Mucosa of descending colon (tissue), 3 donors: Measurements from ENCODE around the gene THBS3. TPM values are rescaled to one million over a fixed set of nuclear protein-coding genes. Genes with fewer than 3 reads are reported as not detected.
A peak's percentile ranks its signal among the peaks of the same experiment; 100 is the strongest.
"Not testable (repeated sequence)": the region's sequence is repeated elsewhere in the genome, so short reads cannot be mapped to it uniquely, and the experiment has no call there.

Experiments used
- ATAC-seq: fragments of 200-7000 bp; cut with Tn5 transposase; one replicate; pipeline ENCODE4 v1.9.1; 2020; ENCODE audit warnings: mild to moderate bottlenecking, moderate library complexity
- DNase-seq, 3 donors: peaks; one replicate each; pipeline ENCODE4 v3.0.0-alpha.2; 2020
- H3K36me3 ChIP-seq: fragments of 200-600 bp; one replicate; pipeline ENCODE4 v1.8.0; 2021; ENCODE audit warnings: low read depth, mild to moderate bottlenecking
- H3K4me1 ChIP-seq: fragments of 200-600 bp; one replicate; pipeline ENCODE4 v1.8.0; 2021; ENCODE audit warnings: low read depth, mild to moderate bottlenecking
- H3K4me3 ChIP-seq: fragments of 200-600 bp; one replicate; pipeline ENCODE4 v1.8.0; 2021; ENCODE audit warnings: mild to moderate bottlenecking
- H3K9me3 ChIP-seq: fragments of 200-600 bp; one replicate; pipeline ENCODE4 v1.8.0; 2021; ENCODE audit warnings: mild to moderate bottlenecking
- intact Hi-C, 2 donors: fragments of 100-400 bp; cut with DNase I in 1 of 2; cut with micrococcal nuclease in 1 of 2; formaldehyde crosslinking; loops; one replicate each; pipeline versions ENCODE4 v1.11.0 to v1.11.1; 2022; cut with DNase I, micrococcal nuclease
- total RNA-seq, 3 donors: library from RNA; stranded (reverse); fragmentation: NEBNext Ultra II Directional in 2 of 3; extraction: Animal tissue kit (Norgen Biotek cat#: 25700) in 2 of 3; gene quantifications; one replicate each; pipeline versions ENCODE4 v1.2.1 to v1.2.4, GENCODE V29; 2021 to 2023
- TF ChIP-seq, protein P1 (sequence below): fragments of 200-600 bp; IDR thresholded peaks from one replicate; pipeline ENCODE4 v1.8.0; 2022; ENCODE audit warnings: antibody characterized with exemption, mild to moderate bottlenecking
- donor health status: DM: no; HTN: no; CAD: no; lungs with moderate emphysema.
- donor health status: DM: no; HTN: no; CAD: no.
- donor health status: DM: no; HTN: yes; CAD: no.

THBS3 gene
- total RNA-seq, 3 donors from 2014 or later, result 22.4 to 35.9 (median 33.9) TPM

DNA sequence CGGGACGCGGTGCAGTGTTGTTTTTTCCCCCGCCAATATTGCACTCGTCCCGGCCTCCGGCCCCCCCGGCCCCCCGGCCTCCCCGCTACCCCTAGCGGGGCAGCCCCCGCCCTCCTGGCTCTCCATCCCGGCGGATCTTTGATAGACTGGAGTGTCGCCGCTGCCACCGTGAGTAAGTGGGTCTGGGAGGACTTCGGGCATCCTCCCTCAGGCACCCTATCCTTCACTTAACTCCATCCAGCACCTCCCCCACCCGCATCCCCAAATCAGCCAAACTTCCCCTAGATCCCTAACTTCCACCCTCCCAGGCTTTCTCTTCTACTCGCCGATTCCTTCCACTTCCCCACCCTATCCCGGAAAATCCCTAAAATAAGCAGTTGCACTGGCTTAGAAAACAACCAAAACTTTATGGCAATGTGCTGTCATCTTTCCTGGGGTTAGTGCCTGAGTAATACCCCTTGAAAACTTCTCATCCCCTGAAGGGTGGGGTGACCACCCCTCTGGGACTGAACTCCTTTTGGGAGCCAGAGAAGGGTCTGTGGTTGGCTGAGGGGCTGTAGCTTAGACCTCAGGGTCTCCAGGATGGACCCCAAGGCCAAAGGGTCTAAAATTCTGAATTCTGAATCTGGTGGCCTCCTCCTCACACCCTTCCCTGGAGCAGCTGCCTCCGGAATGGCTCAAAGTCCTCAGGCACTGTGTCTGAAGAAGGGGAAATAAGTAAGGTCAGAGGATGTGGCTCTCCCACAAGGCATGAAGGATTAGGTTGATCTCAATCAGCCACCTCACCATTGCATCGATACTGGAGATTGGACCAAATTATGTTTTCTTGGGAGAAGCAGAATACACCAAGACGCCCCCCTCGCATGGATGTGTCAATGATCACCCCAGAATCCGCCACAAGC, 12.2 kb downstream of the THBS3 start:
- Histone ChIP-seq H3K4me1 (peaks cover 15% of the 10 kb centered on the region), H3K36me3 (no peaks in the 10 kb centered on the region), H3K4me3 (no peak overlapping the region), H3K9me3 (no peaks in the 10 kb centered on the region)
- intact Hi-C loops, result no loop called here
- ATAC-seq (no peak), DNase-seq (peak in 2 of 3 donors; percentile 33 to 65)
- TF ChIP-seq, protein P1, sequence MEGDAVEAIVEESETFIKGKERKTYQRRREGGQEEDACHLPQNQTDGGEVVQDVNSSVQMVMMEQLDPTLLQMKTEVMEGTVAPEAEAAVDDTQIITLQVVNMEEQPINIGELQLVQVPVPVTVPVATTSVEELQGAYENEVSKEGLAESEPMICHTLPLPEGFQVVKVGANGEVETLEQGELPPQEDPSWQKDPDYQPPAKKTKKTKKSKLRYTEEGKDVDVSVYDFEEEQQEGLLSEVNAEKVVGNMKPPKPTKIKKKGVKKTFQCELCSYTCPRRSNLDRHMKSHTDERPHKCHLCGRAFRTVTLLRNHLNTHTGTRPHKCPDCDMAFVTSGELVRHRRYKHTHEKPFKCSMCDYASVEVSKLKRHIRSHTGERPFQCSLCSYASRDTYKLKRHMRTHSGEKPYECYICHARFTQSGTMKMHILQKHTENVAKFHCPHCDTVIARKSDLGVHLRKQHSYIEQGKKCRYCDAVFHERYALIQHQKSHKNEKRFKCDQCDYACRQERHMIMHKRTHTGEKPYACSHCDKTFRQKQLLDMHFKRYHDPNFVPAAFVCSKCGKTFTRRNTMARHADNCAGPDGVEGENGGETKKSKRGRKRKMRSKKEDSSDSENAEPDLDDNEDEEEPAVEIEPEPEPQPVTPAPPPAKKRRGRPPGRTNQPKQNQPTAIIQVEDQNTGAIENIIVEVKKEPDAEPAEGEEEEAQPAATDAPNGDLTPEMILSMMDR, result no peak

DNA sequence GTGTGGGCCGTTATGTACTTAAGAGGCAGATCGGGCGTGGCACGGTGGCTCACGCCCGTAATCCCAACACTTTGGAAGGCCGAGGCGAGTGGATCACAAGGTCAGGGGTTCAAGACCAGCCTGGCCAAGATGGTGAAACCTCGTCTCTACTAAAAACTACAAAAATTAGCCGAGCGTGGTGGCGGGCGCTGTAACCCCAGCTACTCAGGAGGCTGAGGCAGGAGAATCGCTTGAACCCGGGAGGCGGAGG, 13.8 kb downstream of the THBS3 start:
- H3K36me3 ChIP-seq, intact Hi-C loops, H3K4me3 ChIP-seq, H3K9me3 ChIP-seq, DNase-seq: not testable (repeated sequence)
- peaks cover 15% of the 10 kb centered on the region for H3K4me1 ChIP-seq
- ATAC-seq, result peak; percentile 37

DNA sequence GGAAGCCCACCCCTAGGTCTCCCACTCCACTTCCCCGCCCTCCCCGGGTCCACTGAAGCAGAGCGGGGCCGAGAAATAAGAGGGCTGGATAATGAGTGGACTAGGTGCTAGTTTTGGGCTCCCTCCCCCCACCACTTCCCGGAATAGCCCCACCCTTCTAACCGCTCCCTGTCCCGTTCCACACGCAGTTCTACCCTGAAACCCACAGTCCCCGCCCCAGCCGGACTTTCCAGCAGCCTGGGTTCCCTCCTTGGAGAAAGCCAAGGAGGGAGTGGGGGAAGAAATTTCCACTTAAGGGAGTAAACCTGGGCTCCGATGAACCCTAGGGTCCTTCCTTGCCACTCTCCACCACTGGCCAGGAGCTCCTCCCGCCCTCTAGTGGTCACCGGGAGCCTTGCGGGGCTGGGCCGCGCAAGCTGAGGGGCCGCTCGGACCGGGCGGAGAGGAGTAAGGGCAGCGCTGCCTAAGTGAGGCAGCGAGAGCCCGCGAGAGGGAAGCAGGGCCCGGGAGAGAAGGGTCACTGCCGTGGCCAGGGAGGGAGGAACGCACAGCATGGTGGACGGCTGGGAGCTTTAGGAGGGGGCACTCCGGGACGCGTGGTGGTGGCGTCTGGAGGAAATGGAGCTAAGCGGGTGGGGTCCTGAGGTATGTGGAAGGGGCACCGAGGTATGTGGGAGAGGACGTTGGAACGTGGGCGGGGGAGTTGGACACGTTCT, 14.3 kb downstream of the THBS3 start:
- TF ChIP-seq, protein P1, result peak; percentile 91
- ATAC-seq (peak; percentile 76), DNase-seq (peak; percentile 92 to 95 (median 95))
- H3K4me3 ChIP-seq, result no peak overlapping the region
- no peaks in the 10 kb centered on the region for H3K36me3 ChIP-seq
- H3K9me3 ChIP-seq, result no peaks in the 10 kb centered on the region
- peaks cover 15% of the 10 kb centered on the region for H3K4me1 ChIP-seq
- intact Hi-C loops, result no loop called here

DNA sequence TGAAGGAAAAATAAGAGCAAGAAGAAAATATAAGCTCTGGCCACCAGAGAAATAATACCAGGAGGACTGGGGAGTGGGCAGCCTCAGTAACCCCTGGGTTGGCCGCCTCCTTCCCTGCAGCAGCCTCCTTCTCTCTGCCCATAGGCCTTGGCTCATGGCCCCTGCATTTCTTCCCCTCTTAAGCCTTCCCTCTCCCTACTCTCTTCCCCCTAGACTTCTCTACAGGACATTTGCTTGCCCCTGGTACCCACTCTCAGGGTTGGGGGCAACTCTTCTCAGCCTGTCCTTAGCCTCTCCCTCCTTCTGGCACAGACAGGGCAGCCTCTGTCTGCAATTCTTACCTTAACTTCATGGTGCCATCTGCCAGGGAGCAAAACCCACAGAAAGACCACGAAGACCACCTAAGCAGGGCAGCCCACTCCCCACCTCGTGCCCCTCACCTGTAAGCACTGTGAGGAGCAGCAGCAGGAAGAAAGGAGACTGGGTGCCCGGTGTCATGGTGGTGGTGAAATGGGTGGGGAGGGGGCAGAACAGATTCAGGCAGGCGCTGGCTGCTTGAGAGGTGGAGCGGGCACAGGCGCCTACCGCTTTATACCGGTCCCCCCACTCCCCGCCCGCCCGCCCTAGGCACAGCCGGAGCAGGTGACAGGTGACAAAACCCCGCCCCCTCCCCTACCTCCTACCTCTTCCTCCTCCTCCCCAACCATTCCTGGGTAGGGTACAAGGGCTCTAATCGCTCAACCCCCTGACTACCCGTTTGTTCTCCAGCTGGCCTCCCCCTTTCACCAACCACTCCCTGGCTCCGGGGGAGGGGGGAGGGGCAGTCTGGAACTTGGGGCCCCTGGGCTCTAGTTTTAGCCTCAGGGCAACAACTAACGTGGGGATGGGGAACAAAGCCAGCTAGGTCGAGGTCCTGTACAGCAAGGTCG, 15.1 kb downstream of the THBS3 start:
- ATAC-seq (peak; percentile 71), DNase-seq (peak; percentile 86 to 91 (median 89))
- TF ChIP-seq, protein P1, result no peak
- Histone ChIP-seq H3K36me3 (no peaks in the 10 kb centered on the region), H3K4me3 (peak overlapping the region; percentile 0), H3K4me1 (peaks cover 19% of the 10 kb centered on the region), H3K9me3 (no peaks in the 10 kb centered on the region)
- intact Hi-C loops, result no loop called here

DNA sequence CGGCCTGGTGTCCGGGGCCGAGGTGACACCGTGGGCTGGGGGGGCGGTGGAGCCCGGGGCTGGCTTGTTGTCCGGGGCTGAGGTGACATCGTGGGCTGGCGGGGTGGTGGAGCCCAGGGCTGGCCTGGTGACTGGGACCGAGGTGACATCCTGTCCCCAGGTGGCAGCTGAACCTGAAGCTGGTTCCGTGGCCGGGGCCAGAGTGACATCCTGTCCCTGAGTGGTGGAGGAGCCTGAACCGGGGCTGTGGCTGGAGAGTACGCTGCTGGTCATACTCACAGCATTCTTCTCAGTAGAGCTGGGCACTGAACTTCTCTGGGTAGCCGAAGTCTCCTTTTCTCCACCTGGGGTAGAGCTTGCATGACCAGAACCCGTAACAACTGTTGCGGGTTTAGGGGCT, 15.8 kb downstream of the THBS3 start:
- intact Hi-C loops, result no loop called here
- no peaks in the 10 kb centered on the region for H3K36me3 ChIP-seq
- H3K4me3 ChIP-seq, result no peak overlapping the region
- no peak for ATAC-seq
- peaks cover 26% of the 10 kb centered on the region for H3K4me1 ChIP-seq
- H3K9me3 ChIP-seq, result no peaks in the 10 kb centered on the region
- TF ChIP-seq, protein P1, result no peak
- DNase-seq, result peak; percentile 44 to 74 (median 66)

DNA sequence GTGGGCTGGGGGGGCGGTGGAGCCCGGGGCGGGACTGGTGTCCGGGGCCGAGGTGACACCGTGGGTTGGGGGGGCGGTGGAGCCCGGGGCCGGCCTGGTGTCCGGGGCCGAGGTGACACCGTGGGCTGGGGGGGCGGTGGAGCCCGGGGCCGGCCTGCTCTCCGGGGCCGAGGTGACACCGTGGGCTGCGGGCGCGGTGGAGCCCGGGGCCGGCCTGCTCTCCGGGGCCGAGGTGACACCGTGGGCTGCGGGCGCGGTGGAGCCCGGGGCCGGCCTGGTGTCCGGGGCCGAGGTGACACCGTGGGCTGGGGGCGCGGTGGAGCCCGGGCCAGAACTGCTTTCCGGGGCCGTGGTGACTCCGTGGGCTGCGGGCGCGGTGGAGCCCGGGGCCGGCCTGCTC, 17.8 kb downstream of the THBS3 start:
- ATAC-seq, H3K36me3 ChIP-seq, intact Hi-C loops, H3K9me3 ChIP-seq, H3K4me3 ChIP-seq: not testable (repeated sequence)
- peak in 1 of 3 donors; percentile 49 for DNase-seq
- H3K4me1 ChIP-seq, result peaks cover 27% of the 10 kb centered on the region
